ENCODE measurements around the gene FAHD2A.
"Not testable (repeated sequence)": the region's sequence is repeated elsewhere in the genome, so short reads cannot be mapped to it uniquely, and the experiment has no call there.

The FAHD2A gene

GRCh38 chr2:95442474-95443099 lies 40.1 kb downstream of the FAHD2A start:
- not testable (repeated sequence) for DNase-seq

- not testable (repeated sequence) for DNase-seq
These were observed 42.8 kb downstream of the FAHD2A start for GRCh38 chr2:95445317-95445716.

DNA sequence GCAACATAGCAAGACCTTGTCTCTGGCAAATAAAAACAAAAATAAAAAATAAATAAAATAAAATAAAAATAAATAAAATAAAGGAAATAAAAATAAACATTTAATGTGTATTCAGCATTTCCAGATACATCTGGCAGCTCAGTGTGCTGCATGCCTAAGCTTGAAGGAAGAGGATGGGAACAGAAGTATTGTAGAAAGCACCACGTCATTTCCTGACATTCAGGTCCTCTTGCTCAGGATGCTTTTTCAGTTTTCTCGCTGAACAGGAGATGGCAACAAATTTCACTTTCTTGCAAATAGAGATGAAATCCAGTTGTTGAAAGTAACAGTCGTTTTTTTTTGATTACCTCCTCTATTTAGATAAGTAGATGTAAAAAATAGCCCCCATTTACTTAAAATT lies 60.8 kb downstream of the FAHD2A start:
- DNase-seq, result not testable (repeated sequence)
